Aorta (tissue), 5 donors: ENCODE measurements around the gene FMN2. TPM values are rescaled to one million over a fixed set of nuclear protein-coding genes. Genes with fewer than 3 reads are reported as not detected.
"Not testable (repeated sequence)": the region's sequence is repeated elsewhere in the genome, so short reads cannot be mapped to it uniquely, and the experiment has no call there.

Experiments
- ATAC-seq: fragments of 200-7000 bp; cut with Tn5 transposase; one replicate; pipeline ENCODE4 v1.9.1; 2022; ENCODE audit warnings: moderate library complexity; ENCODE audit not compliant: low FRiP score
- DNase-seq, 2 donors: peaks; one replicate each; pipeline ENCODE4 v3.0.0-alpha.2; 2020
- H3K27ac ChIP-seq, 2 donors: one replicate each; pipeline ENCODE4 v1.5.1; 2013; ENCODE audit warnings: low read length in 2 of 2, mild to moderate bottlenecking in 2 of 2, moderate library complexity in 2 of 2, control low read depth in 1 of 2, inconsistent platforms in 1 of 2, low read depth in 1 of 2
- H3K27me3 ChIP-seq, 2 donors: one replicate each; pipeline ENCODE4 v1.6.1; 2013; ENCODE audit warnings: control low read depth in 1 of 2, low read length in 1 of 2, mild to moderate bottlenecking in 1 of 2, moderate library complexity in 1 of 2; ENCODE audit not compliant: insufficient read depth in 2 of 2, control insufficient read depth in 1 of 2
- H3K36me3 ChIP-seq, 2 donors: one replicate each; pipeline ENCODE4 v1.6.1; 2013; ENCODE audit warnings: control low read depth in 1 of 2, low read length in 1 of 2, mild to moderate bottlenecking in 1 of 2; ENCODE audit not compliant: insufficient read depth in 2 of 2, control insufficient read depth in 1 of 2
- H3K4me1 ChIP-seq, 2 donors: one replicate each; pipeline ENCODE4 v1.6.1; 2013; ENCODE audit warnings: low read length in 2 of 2, control low read depth in 1 of 2, mild to moderate bottlenecking in 1 of 2, moderate library complexity in 1 of 2; ENCODE audit not compliant: insufficient read depth in 2 of 2, control insufficient read depth in 1 of 2
- H3K4me3 ChIP-seq, 2 donors: one replicate each; pipeline ENCODE4 v1.5.1; 2013; ENCODE audit warnings: low read length in 2 of 2, control low read depth in 1 of 2, mild to moderate bottlenecking in 1 of 2
- H3K9me3 ChIP-seq: one replicate; pipeline ENCODE4 v1.6.1; 2013; ENCODE audit warnings: mild to moderate bottlenecking, low read length; ENCODE audit not compliant: control insufficient read depth
- WGBS, 2 donors: extraction: QIAGEN DNeasy Blood & Tissue Kit; methylation state at CpG; one replicate each; pipeline ENCODE4 v1.1.7; 2013; 5-methylcytosine and 5-hydroxymethylcytosine counted together
- intact Hi-C, 2 donors: fragments of 100-400 bp; cut with DNase I; formaldehyde crosslinking; loops; one replicate each; pipeline versions ENCODE4 v1.14.2 to v1.15.0; 2022
- polyA plus RNA-seq, 2 donors: library from polyadenylated mRNA; stranded (reverse); fragments of 200-250 nt; gene quantifications; one replicate each; pipeline ENCODE4 v1.2.3, GENCODE V29; 2013
- total RNA-seq, 2 donors: library from RNA; stranded (reverse); fragmentation: NEBNext Ultra II Directional; extraction: Animal tissue kit (Norgen Biotek cat#: 25700); gene quantifications; one replicate each; pipeline ENCODE4 v1.2.1, GENCODE V29; 2021
- donor health status: healthy with polysubstance abuse.
- donor health status: Bipolar disorder and iron deficiency.
- donor health status: DM: no; HTN: no; CAD: no.
- donor health status: DM: no; HTN: no; CAD: no.
- donor health status: DM: yes; HTN: yes; CAD: no.

FMN2 gene
- total and polyA plus RNA-seq, 4 donors, result 0.10 to 1.1 (median 0.91) TPM

DNA sequence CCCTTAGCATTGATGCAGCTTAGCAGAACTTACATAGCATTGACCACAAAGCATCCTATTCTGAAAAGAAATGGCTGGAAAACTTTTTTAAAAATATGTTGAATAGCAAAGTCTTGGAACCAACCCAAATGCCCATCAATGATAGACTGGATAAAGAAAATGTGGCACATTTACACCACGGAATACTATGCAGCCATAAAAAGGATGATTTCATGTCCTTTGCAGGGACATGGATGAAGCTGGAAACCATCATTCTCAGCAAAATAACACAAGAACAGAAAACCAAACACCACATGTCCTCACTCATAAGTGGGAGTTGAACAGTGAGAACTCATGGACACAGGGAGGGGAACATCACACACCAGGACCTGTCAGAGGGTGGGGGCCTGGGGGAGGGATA is 323.3 kb downstream of the FMN2 start:
- H3K27ac ChIP-seq, H3K36me3 ChIP-seq, H3K27me3 ChIP-seq, ATAC-seq, H3K4me3 ChIP-seq, DNase-seq, H3K4me1 ChIP-seq, H3K9me3 ChIP-seq, intact Hi-C loops: not testable (repeated sequence)
- WGBS, 2 donors, result 94 to 100% methylated on average over 1 of the region's 1 CpG

GRCh38 chr1:240415532-240415931 is 323.8 kb downstream of the FMN2 start:
- Histone ChIP-seq H3K36me3 (no peaks in the 10 kb centered on the region), H3K27ac (no peak overlapping the region), H3K4me1 (no peaks in the 10 kb centered on the region), H3K4me3 (no peak overlapping the region), H3K9me3 (peaks cover 1% of the 10 kb centered on the region), H3K27me3 (no peaks in the 10 kb centered on the region)
- intact Hi-C loops, result no loop called here
- DNase-seq (no peak), ATAC-seq (no peak)
- WGBS, 2 donors, result 66 to 70% methylated on average over 4 of the region's 4 CpGs

DNA sequence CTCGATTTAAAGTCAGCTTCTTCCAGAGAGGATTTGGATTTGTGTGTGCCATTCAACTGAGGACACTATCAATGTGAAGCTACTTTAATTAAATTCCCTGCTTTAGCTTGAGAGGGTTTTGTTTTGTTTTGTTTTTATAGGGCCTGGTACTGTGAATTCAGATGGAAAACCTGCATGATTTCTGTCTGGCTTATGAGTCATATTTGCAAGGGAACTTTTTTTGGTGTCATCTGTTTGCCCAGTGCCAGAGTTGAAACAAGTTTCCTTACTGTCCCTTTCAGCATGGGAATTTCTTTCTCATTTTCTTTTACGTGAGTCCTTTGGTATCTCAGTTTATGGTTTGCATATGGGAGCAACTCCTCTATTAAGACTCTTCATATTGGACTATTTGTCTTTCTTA is 325.6 kb downstream of the FMN2 start:
- no peak overlapping the region for H3K27ac ChIP-seq
- H3K9me3 ChIP-seq, result peaks cover 1% of the 10 kb centered on the region
- H3K27me3 ChIP-seq, result no peaks in the 10 kb centered on the region
- H3K4me1 ChIP-seq, result no peaks in the 10 kb centered on the region
- H3K4me3 ChIP-seq, result no peak overlapping the region
- ATAC-seq, result no peak
- no peaks in the 10 kb centered on the region for H3K36me3 ChIP-seq
- intact Hi-C loops, result no loop called here
- WGBS, 2 donors, result 41 to 44% methylated on average over 2 of the region's 2 CpGs
- DNase-seq, result no peak

DNA sequence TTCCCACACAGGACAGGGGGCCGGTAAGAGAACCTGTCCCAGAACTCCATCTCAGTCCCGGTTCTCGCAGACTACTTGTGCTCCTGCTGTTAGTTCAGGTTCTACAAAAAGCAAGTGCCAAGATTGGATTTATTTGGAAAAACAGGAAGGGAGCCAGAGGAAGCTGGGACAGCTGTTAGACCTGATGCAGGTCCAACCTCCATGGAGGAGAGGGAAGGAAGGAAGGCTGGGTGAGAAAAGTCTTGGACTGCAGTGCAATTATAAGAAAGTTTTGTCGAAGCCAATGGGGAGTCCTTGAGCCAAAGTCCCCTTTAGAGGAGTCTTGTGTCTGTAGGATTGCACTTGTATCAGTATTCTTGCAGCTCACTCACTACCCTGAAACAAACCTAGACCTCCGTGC is 329.1 kb downstream of the FMN2 start:
- WGBS, 2 donors, result 82 to 83% methylated on average over 5 of the region's 5 CpGs
- H3K9me3 ChIP-seq, result peaks cover 1% of the 10 kb centered on the region
- H3K4me3 ChIP-seq, result no peak overlapping the region
- no peaks in the 10 kb centered on the region for H3K4me1 ChIP-seq
- intact Hi-C loops, result no loop called here
- DNase-seq (no peak), ATAC-seq (no peak)
- no peak overlapping the region for H3K27ac ChIP-seq
- no peaks in the 10 kb centered on the region for H3K36me3 ChIP-seq
- H3K27me3 ChIP-seq, result no peaks in the 10 kb centered on the region

DNA sequence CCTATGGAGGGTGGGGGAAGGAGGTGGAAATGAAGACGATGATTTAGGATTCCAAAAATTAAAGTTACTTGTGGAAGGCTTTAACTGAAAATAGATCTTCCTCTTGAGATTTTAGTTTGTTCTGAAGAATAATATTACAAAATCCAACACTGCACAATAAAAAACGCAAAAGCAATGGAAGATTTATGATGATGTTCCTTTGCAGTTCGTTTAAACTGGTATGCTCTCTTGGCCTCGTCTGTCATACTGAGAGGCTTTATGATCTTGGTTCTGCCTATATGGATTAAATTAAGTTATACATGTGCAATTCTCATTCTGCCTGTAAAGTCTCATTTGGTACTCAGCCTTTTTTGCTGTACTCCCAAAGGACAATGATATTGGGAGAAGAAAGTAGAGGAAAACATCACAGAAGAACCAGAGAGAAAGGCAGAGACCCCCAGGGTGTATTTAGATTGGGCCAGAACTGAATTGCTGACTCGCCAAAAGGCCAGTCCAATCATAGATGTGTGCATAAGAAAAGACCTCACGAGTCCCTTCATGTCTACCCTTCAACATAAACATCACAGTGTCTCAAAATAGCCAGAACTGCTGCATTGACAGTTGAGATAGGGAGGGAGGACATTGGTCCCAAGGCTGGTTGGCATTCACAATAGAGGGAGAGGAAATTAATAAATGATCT is 331.7 kb downstream of the FMN2 start:
- Histone ChIP-seq H3K27ac (no peak overlapping the region), H3K4me1 (no peaks in the 10 kb centered on the region), H3K9me3 (peaks cover 1% of the 10 kb centered on the region), H3K36me3 (no peaks in the 10 kb centered on the region), H3K4me3 (no peak overlapping the region), H3K27me3 (no peaks in the 10 kb centered on the region)
- 28 to 43% methylated on average over 6 of the region's 6 CpGs for WGBS, 2 donors
- intact Hi-C loops, result no loop called here
- DNase-seq (no peak), ATAC-seq (no peak)

GRCh38 chr1:240424740-240425464 is 333.2 kb downstream of the FMN2 start:
- Histone ChIP-seq H3K4me3 (no peak overlapping the region), H3K36me3 (no peaks in the 10 kb centered on the region), H3K9me3 (no peaks in the 10 kb centered on the region), H3K27me3 (no peaks in the 10 kb centered on the region), H3K4me1 (no peaks in the 10 kb centered on the region), H3K27ac (no peak overlapping the region)
- intact Hi-C loops, result no loop called here
- ATAC-seq, result no peak
- WGBS, 2 donors, result 74 to 79% methylated on average over 7 of the region's 7 CpGs
- no peak for DNase-seq

- H3K36me3 ChIP-seq, result no peaks in the 10 kb centered on the region
- H3K4me3 ChIP-seq, result no peak overlapping the region
- no peaks in the 10 kb centered on the region for H3K9me3 ChIP-seq
- H3K27ac ChIP-seq, result no peak overlapping the region
- no peaks in the 10 kb centered on the region for H3K4me1 ChIP-seq
- intact Hi-C loops, result no loop called here
- no peaks in the 10 kb centered on the region for H3K27me3 ChIP-seq
- ATAC-seq (no peak), DNase-seq (no peak)
- WGBS, 2 donors, result 63 to 65% methylated on average over 2 of the region's 2 CpGs
Observed at GRCh38 chr1:240426051-240426450, 334.4 kb downstream of the FMN2 start.

GRCh38 chr1:240435996-240436566 is 344.4 kb downstream of the FMN2 start:
- intact Hi-C loops, result no loop called here
- 84 to 88% methylated on average over 9 of the region's 9 CpGs for WGBS, 2 donors

DNA sequence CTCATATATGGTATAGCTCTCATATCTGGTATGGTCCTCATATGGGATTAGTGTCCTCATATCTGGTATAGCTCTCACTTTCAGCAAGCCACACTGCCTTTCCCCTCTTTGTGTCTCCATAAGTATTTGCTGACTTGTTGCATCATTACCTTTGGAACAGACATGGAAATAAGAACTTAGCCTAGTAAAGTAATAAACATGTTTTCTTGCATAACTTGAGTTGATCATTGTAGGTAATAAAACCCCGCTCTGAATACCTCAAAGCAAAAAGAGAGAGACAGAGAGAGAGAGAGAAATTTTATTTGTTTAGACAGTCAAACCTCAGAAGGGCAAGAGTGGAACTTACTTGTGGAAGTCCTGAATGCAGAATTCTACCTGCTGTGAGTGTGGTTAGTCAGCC is 350.0 kb downstream of the FMN2 start:
- Histone ChIP-seq H3K27me3 (no peaks in the 10 kb centered on the region), H3K27ac (no peak overlapping the region), H3K9me3 (no peaks in the 10 kb centered on the region), H3K4me3 (no peak overlapping the region), H3K36me3 (no peaks in the 10 kb centered on the region), H3K4me1 (no peaks in the 10 kb centered on the region)
- ATAC-seq (no peak), DNase-seq (no peak)
- intact Hi-C loops, result no loop called here
- 71 to 94% methylated on average over 1 of the region's 1 CpG for whole genome bisulfite sequencing, 2 donors

More at GRCh38 chr1:240435996-240436566, 344.4 kb downstream of the FMN2 start:
- Histone ChIP-seq H3K9me3 (no peaks in the 10 kb centered on the region), H3K27me3 (no peaks in the 10 kb centered on the region), H3K27ac (no peak overlapping the region), H3K4me1 (no peaks in the 10 kb centered on the region), H3K36me3 (no peaks in the 10 kb centered on the region), H3K4me3 (no peak overlapping the region)
- DNase-seq (no peak), ATAC-seq (no peak)
